ENCODE results near the gene CLCN3. TPM values are rescaled to one million over a fixed set of nuclear protein-coding genes. Genes with fewer than 3 reads are reported as not detected.
"Not testable (repeated sequence)": the region's sequence is repeated elsewhere in the genome, so short reads cannot be mapped to it uniquely, and the experiment has no call there.

Gene CLCN3
- total and polyA plus RNA-seq, 9 of the 15 experiments (the other 6 are each of a cell fraction or from before 2014, with no cell fraction given): 12.7 to 60.6 (median 38.5) TPM

GRCh38 chr4:169770416-169770815 lies 150.0 kb downstream of the CLCN3 start:
- no peak for ATAC-seq
- no peak overlapping the region for H3K9ac ChIP-seq (ENCODE audit: insufficient read depth in 1 of 2, low read depth in 2 of 2, low read length in 2 of 2)
- TF ChIP-seq RFX1 (IDR thresholded peaks at IDR 0.05): 0 out of 2 replicates have a peak, but pooled peaks have one; percentile 14
- no peak for TF ChIP-seq CHD1 (IDR thresholded peaks at IDR 0.05; ENCODE audit: low read length)
- H3K4me1 ChIP-seq (replicated peaks in 1 of 2; ENCODE audit: control insufficient read depth in 2 of 2, insufficient read depth in 2 of 2, low read length in 2 of 2): peaks cover 0 to 11% of the 10 kb centered on the region in 2 experiments; a peak in 2 of 5 replicates
- H3K79me2 ChIP-seq (ENCODE audit: control insufficient read depth, insufficient read depth, low read length): no peaks in the 10 kb centered on the region
- no peak overlapping the region for H3K4me2 ChIP-seq (ENCODE audit: insufficient read depth, low read length)
- ChIA-PET POLR2A (interaction anchor here (0.5 kb wide), 1 partner anchor 128 kb away, joined by 3 read pairs; no protein-coding TSS in a partner anchor), CTCF (ENCODE audit: low intra/inter-chr PET ratio) (no interaction called here)
- H4K20me1 ChIP-seq (replicated peaks; ENCODE audit: control insufficient read depth, insufficient read depth, low read length): no peaks in the 10 kb centered on the region
- intact Hi-C loops (cut with micrococcal nuclease) (no loop called here), in situ Hi-C loops (cut with MboI) (no loop called here)
- H3K27me3 ChIP-seq (ENCODE audit: control insufficient read depth in 2 of 2, insufficient read depth in 2 of 2, low read length in 2 of 2): no peaks in the 10 kb centered on the region
- H3K27ac ChIP-seq (ENCODE audit: extremely low read depth, low read depth, low read length): no peak overlapping the region
- no peak for FAIRE-seq
- no peaks in the 10 kb centered on the region for H3K9me3 ChIP-seq (replicated peaks; ENCODE audit: control insufficient read depth, insufficient read depth, low read depth, low read length)
- no TSS peak for BruUV-seq (replicated peaks)
- no peaks in the 10 kb centered on the region for H3K9me1 ChIP-seq (ENCODE audit: control insufficient read depth, insufficient read depth, low read length)
- no peak overlapping the region for H3K4me3 ChIP-seq
- no peak for DNase-seq (ENCODE audit: extremely low read depth in 1 of 4, low spot score in 3 of 4)
- H2AFZ ChIP-seq (ENCODE audit: low read depth, low read length): no peak overlapping the region
- no peaks in the 10 kb centered on the region for H3K36me3 ChIP-seq (ENCODE audit: control insufficient read depth, insufficient read depth, low read length)

GRCh38 chr4:169771556-169772080 lies 151.2 kb downstream of the CLCN3 start:
- BruUV-seq (replicated peaks); POLR2A ChIA-PET: not testable (repeated sequence)

More at GRCh38 chr4:169771556-169772080, 151.2 kb downstream of the CLCN3 start:
- H3K36me3 ChIP-seq (ENCODE audit: control insufficient read depth, insufficient read depth, low read length); H2AFZ ChIP-seq (ENCODE audit: low read depth, low read length); H3K9me3 ChIP-seq (replicated peaks; ENCODE audit: control insufficient read depth, insufficient read depth, low read depth, low read length); H3K4me3 ChIP-seq; FAIRE-seq; CTCF ChIA-PET (ENCODE audit: low intra/inter-chr PET ratio); H3K27ac ChIP-seq (ENCODE audit: extremely low read depth, low read depth, low read length); H4K20me1 ChIP-seq (replicated peaks; ENCODE audit: control insufficient read depth, insufficient read depth, low read length); H3K9me1 ChIP-seq (ENCODE audit: control insufficient read depth, insufficient read depth, low read length); ATAC-seq; H3K4me2 ChIP-seq (ENCODE audit: insufficient read depth, low read length); H3K9ac ChIP-seq (ENCODE audit: insufficient read depth in 1 of 2, low read depth in 2 of 2, low read length in 2 of 2); in situ Hi-C loops (cut with MboI); intact Hi-C loops (cut with micrococcal nuclease); H3K79me2 ChIP-seq (ENCODE audit: control insufficient read depth, insufficient read depth, low read length); DNase-seq (ENCODE audit: extremely low read depth in 1 of 4, low spot score in 3 of 4); H3K27me3 ChIP-seq (ENCODE audit: control insufficient read depth in 2 of 2, insufficient read depth in 2 of 2, low read length in 2 of 2): not testable (repeated sequence)
- WGBS (ENCODE audit: insufficient coverage, low coverage, missing lambda C conversion rate): 30% methylated on average over 11 of the region's 11 CpGs
- peaks cover 0 to 11% of the 10 kb centered on the region in 2 experiments; a peak in 2 of 5 replicates for H3K4me1 ChIP-seq (replicated peaks in 1 of 2; ENCODE audit: control insufficient read depth in 2 of 2, insufficient read depth in 2 of 2, low read length in 2 of 2)

Other genes starting within 250 kb of the CLCN3 start
- gene NEK1, start 8.0 kb upstream of the CLCN3 start, total RNA-seq (2014; rRNA removed): 7.1 and 8.3 TPM in 2 replicates
- 10.7 and 11.9 TPM in 2 replicates for gene NEK1, start 8.0 kb upstream of the CLCN3 start, total RNA-seq (2014; rRNA removed; fragmentation: Illumina TruSeq; extraction: Trizol)
- 9.2 and 10.3 TPM in 2 replicates for gene NEK1, start 8.0 kb upstream of the CLCN3 start, total RNA-seq (2015; rRNA removed; fragmentation: Illumina TruSeq; extraction: Trizol)
- 15.7 and 18.2 TPM in 2 replicates for gene NEK1, start 8.0 kb upstream of the CLCN3 start, total RNA-seq (2021)
- 12.0 and 12.7 TPM in 2 replicates for gene NEK1, start 8.0 kb upstream of the CLCN3 start, polyA plus RNA-seq (2011; rRNA removed)
- gene NEK1, start 8.0 kb upstream of the CLCN3 start, polyA plus RNA-seq (2014; fragmentation: Illumina TruSeq; extraction: Trizol): 13.5 and 15.2 TPM in 2 replicates
- 1 to 10 TPM; 6.2 to 9.0 TPM for gene NEK1, start 8.0 kb upstream of the CLCN3 start, polyA plus RNA-seq (2014; fragmentation: Nextera tagmentation; extraction: Ambion mirVana)
- gene NEK1, start 8.0 kb upstream of the CLCN3 start, polyA plus RNA-seq (2014; rRNA removed): 9.8 and 11.2 TPM in 2 replicates
- 21.2 and 21.7 TPM in 2 replicates for gene HPF1, start 137.4 kb downstream of the CLCN3 start, total RNA-seq (2014; rRNA removed)
- 41.7 and 46.6 TPM in 2 replicates for gene HPF1, start 137.4 kb downstream of the CLCN3 start, total RNA-seq (2014; rRNA removed; fragmentation: Illumina TruSeq; extraction: Trizol)
- gene HPF1, start 137.4 kb downstream of the CLCN3 start, total RNA-seq (2015; rRNA removed; fragmentation: Illumina TruSeq; extraction: Trizol): 40.3 and 44.3 TPM in 2 replicates
- 31.1 and 31.6 TPM in 2 replicates for gene HPF1, start 137.4 kb downstream of the CLCN3 start, total RNA-seq (2021)
- gene HPF1, start 137.4 kb downstream of the CLCN3 start, polyA plus RNA-seq (2011; rRNA removed): 24.2 and 31.5 TPM in 2 replicates
- gene HPF1, start 137.4 kb downstream of the CLCN3 start, polyA plus RNA-seq (2014; fragmentation: Illumina TruSeq; extraction: Trizol): 49.9 and 89.4 TPM in 2 replicates
- 10 to 100 TPM; 33.5 to 35.2 TPM for gene HPF1, start 137.4 kb downstream of the CLCN3 start, polyA plus RNA-seq (2014; fragmentation: Nextera tagmentation; extraction: Ambion mirVana)
- 36.8 and 37.2 TPM in 2 replicates for gene HPF1, start 137.4 kb downstream of the CLCN3 start, polyA plus RNA-seq (2014; rRNA removed)

All from K562 (cell line).